ENCODE data around the gene CAMK1G.

GRCh38 chr1:209635850-209636249, 52.3 kb downstream of the CAMK1G start:
- TF ChIP-seq CTCF (IDR thresholded peaks at IDR 0.05; ENCODE audit: extremely low read depth in 1 of 2, insufficient read depth in 1 of 2, low read depth in 1 of 2, low read length in 2 of 2): no peak
- TF ChIP-seq FOS (IDR thresholded peaks at IDR 0.05; ENCODE audit: borderline replicate concordance, insufficient read depth, low read length): no peak
- no peak for TF ChIP-seq POLR2AphosphoS5 (IDR thresholded peaks at IDR 0.05; ENCODE audit: insufficient read depth, low read depth, low read length)
- no peak for TF ChIP-seq MAX (IDR thresholded peaks at IDR 0.05; ENCODE audit: insufficient read depth, insufficient read length)

Measured in endothelial cell of umbilical vein (primary cell).